HT1080 (cell line): ENCODE measurements around the gene SEL1L. TPM values are rescaled to one million over a fixed set of nuclear protein-coding genes. Genes with fewer than 3 reads are reported as not detected.
A peak's percentile ranks its signal among the peaks of the same experiment; 100 is the strongest.
"Not testable (repeated sequence)": the region's sequence is repeated elsewhere in the genome, so short reads cannot be mapped to it uniquely, and the experiment has no call there.

Source experiments
- DNase-seq: peaks from one replicate; pipeline ENCODE4 v3.0.0-alpha.2; 2015; ENCODE audit warnings: low read depth
- polyA plus RNA-seq, 2 experiments: library from polyadenylated mRNA; depleted of rRNA; stranded (reverse); fragments of >200 nt; gene quantifications; 2 replicates each; pipeline ENCODE4 v1.2.3, GENCODE V29; 2015
- total RNA-seq: library from RNA; depleted of rRNA; stranded (reverse); fragments of >200 nt; shearing (Covaris generic); gene quantifications from 2 replicates; pipeline ENCODE4 v1.2.3, GENCODE V29; 2014; rRNA removed

The SEL1L gene
- total RNA-seq, result 28.3 and 28.5 TPM in 2 replicates
- polyA plus RNA-seq (2015; cell fraction: cytosol; rRNA removed), result 21.8 and 31.6 TPM in 2 replicates
- polyA plus RNA-seq (2015; cell fraction: nucleus; rRNA removed), result 65.3 and 66.3 TPM in 2 replicates

- DNase-seq, result peak; percentile 99
Measured at GRCh38 chr14:81533536-81534343, at the start of gene SEL1L. TSS of gene SEL1L (minus strand) at chr14:81533853. CDS start at chr14:81533744, 109 bp downstream.

GRCh38 chr14:81582420-81582819 lies 48.8 kb upstream of the SEL1L start:
- DNase-seq, result no peak

GRCh38 chr14:81579115-81579514 lies 45.5 kb upstream of the SEL1L start:
- no peak for DNase-seq

- no peak for DNase-seq
Measured at GRCh38 chr14:81571437-81571836, 37.8 kb upstream of the SEL1L start.

- peak; percentile 45 for DNase-seq
Measured at GRCh38 chr14:81567302-81567701, 33.6 kb upstream of the SEL1L start.

GRCh38 chr14:81565441-81566290 lies 32.0 kb upstream of the SEL1L start:
- DNase-seq, result no peak

GRCh38 chr14:81562818-81563217 lies 29.2 kb upstream of the SEL1L start:
- peak; percentile 24 for DNase-seq

- no peak for DNase-seq
Measured at GRCh38 chr14:81561084-81561775, 27.6 kb upstream of the SEL1L start.

GRCh38 chr14:81559385-81559784 lies 25.7 kb upstream of the SEL1L start:
- DNase-seq, result no peak

GRCh38 chr14:81557146-81557545 lies 23.5 kb upstream of the SEL1L start:
- no peak for DNase-seq

GRCh38 chr14:81555684-81556083 lies 22.0 kb upstream of the SEL1L start:
- no peak for DNase-seq

GRCh38 chr14:81555051-81555450 lies 21.4 kb upstream of the SEL1L start:
- no peak for DNase-seq

- no peak for DNase-seq
Measured at GRCh38 chr14:81551471-81551870, 17.8 kb upstream of the SEL1L start.

GRCh38 chr14:81550001-81550637 lies 16.5 kb upstream of the SEL1L start:
- no peak for DNase-seq

GRCh38 chr14:81541206-81541605 lies 7.6 kb upstream of the SEL1L start:
- DNase-seq, result not testable (repeated sequence)

- no peak for DNase-seq
Measured at GRCh38 chr14:81537193-81537592, 3.5 kb upstream of the SEL1L start.

- DNase-seq, result no peak
Measured at GRCh38 chr14:81536241-81536771, 2.7 kb upstream of the SEL1L start.

- DNase-seq, result no peak
Measured at GRCh38 chr14:81535396-81536164, 1.9 kb upstream of the SEL1L start.

GRCh38 chr14:81534510-81535074 lies 939 bp upstream of the SEL1L start:
- no peak for DNase-seq

GRCh38 chr14:81533212-81533535 lies 479 bp downstream of the SEL1L start:
- peak; percentile 4 for DNase-seq
